GM18526 (cell line): ENCODE measurements around the gene CLMN.

Experiments
- POLR2A ChIP-seq: IDR thresholded peaks from 3 replicates; pipeline ENCODE4 v1.6.1; 2011; ENCODE audit not compliant: insufficient read length; ENCODE audit errors: extremely low read depth

The CLMN gene

DNA sequence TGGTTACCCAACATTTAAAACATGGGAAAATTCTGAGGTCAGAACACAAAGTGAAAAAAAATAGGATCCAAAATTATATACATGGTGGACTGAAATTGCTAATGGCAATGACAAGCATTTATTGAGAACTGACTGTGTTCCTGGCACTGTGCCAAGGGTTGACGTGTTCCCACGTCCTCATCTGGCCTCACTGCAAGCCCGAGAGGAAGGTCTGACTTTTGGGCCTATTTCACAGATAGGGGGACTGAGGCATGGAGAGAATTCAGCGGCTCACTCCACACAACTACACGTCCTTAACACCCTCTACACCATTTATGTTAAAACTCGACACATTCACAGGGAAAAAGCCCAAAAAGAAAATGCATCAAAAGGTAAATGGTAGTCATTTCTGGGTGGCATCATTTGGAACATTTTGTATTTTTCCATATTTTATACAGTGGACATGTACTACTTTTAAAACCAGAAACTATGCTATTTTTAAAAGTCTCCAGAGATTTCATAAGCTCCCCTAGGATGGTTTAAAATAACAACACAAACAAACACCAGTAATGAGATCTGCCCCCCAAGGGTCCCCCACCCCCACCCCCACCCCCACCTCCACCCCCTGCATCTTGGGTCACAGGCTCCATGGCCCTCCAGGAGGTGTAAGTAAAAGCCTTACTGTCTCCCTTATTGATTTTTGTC lies 27.7 kb downstream of the CLMN start:
- TF ChIP-seq POLR2A, result no peak

- TF ChIP-seq POLR2A, result no peak
Measured at GRCh38 chr14:95290871-95291431, 28.8 kb downstream of the CLMN start.

DNA sequence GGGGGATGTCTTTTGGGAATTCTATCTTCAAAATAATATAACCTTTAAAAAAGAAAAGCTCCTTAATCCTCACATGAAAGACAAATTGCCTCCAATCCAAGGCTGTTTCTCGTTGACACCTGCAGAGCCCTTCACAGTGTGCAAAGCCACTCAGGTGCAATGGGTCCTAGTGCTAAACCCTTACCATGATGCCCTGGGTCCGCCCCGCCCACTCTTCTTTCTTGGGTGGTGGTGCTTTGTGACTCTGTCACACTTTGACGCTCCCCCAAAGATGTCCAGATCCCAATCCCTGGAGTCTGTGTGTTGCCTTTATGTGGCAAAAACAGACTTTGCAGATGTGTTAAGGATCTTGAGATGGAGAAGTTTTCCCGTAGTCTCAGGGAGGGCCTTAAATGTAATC lies 29.7 kb downstream of the CLMN start:
- TF ChIP-seq POLR2A, result no peak

DNA sequence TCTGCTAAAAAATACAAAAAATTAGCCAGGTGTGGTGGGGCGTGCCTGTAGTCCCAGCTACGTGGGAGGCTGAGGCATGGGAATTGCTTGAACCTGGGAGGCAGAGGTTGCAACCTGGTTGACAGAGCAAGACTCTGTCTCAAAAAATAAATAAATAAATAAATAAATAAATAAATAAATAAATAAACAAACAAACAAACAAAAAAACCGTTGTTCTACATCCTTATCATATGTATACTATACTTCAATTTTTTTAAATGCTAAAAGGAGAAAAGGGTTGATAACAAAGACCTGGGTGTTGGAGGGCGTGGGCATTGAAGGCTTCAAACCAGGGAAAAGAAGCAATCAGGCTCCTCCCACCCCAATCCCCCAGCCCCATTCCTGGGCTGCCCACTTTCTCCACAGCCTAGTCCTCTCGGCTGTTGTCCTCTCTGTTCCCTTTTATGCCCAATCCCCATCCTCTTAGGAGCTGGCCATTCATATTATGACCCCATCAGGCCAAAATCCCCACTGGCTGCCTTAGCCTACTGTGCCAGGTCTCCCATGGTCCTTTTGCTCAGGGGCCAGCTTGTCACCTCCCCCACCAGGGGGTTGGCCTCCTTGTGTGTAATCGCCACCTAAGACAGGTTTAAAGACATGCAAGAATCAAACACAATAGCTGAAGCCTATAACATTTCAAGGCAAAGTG lies 30.2 kb downstream of the CLMN start:
- TF ChIP-seq POLR2A, result no peak

DNA sequence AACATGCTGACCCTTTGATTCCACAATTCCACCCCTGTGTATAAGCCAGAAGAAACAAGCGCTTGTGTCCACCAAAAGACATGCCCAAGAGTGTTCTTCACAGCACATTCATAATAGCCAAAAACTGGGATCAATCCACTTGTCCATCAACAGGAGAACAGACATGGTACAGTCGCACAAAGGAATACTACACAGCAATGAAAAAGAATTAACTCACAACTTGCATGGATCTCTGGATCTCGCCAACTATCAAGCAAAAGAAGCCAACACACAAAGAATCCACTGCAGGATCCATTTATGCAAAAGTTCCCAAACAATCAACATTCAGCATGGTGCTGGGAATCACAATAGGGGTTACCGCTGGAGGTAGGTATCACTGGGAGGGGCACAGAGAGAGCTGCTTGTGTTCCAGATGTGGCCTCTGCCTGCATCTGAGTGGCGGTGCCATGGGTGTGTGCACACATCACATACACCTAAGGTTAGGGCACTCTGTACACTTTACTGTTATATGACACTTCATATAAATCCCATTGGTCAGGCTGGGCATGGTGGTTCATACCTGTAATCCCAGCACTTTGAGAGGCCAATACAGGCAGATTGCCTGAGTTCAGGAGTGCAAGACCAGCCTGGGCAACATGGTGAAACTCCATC lies 30.9 kb downstream of the CLMN start:
- TF ChIP-seq POLR2A, result no peak

DNA sequence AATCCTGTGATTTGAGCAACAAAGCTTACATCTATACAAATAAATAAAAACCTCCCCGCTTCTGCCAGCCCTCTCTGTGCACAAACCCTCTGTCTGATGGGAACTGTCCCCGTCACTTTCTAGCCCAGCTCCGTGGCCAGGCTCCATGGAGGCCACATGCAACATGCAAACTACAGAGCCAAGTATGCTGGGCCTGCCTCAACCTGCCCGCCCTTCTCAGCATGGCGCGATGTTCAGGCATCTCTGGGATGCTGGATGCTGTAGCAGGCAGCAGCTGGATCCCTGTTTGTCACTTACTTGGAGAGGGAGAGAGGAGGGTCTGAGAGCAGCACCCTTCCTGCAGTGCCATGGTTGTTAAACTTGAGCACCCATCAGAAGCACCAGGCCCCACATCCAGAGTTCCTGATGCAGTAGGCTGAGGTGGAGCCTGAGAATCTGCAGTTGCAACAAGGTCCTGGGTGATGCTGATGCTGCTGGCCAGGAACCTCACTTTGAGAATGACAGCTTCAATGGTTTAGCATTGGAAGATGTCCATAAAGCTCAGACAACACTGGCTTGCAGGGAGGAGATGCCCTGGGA lies 32.4 kb downstream of the CLMN start:
- no peak for TF ChIP-seq POLR2A

DNA sequence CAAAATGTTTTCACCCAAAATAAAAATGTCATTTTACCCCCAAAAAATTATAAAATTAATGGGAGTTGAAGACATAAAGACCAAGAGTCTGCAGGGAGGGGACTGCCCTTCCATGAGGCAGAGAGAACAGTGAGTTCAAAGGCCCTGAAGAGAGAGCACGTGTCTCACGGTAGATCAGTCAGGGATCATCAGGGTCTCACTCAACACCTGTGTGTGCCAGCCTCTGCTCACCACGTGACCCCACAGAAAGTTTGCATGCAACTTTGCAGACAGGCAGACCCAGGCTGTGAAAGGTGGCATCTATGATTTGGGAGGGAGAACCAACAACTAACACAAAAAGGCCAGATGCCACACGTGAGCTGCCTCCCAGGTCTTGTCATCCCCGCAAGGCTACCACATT lies 33.1 kb downstream of the CLMN start:
- no peak for TF ChIP-seq POLR2A

DNA sequence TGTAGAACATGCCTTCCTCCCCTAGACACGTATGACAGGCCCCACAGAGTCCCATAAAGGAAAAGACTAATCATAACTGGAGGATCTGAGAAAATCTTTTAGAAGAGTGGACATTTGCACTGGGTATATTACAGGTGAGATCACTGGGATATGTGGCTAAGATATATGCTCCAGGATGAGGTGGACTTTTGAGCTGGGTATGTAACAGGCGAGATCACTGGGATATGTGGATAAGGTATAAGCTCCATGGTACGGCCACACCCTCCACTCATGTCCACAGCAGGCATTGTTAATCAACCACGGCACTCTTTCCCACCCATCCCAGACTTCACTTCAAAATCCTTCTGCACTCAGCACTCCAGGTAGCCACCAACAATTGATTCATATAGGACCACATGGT lies 34.1 kb downstream of the CLMN start:
- no peak for TF ChIP-seq POLR2A

GRCh38 chr14:95282354-95282985 lies 37.2 kb downstream of the CLMN start:
- no peak for TF ChIP-seq POLR2A

DNA sequence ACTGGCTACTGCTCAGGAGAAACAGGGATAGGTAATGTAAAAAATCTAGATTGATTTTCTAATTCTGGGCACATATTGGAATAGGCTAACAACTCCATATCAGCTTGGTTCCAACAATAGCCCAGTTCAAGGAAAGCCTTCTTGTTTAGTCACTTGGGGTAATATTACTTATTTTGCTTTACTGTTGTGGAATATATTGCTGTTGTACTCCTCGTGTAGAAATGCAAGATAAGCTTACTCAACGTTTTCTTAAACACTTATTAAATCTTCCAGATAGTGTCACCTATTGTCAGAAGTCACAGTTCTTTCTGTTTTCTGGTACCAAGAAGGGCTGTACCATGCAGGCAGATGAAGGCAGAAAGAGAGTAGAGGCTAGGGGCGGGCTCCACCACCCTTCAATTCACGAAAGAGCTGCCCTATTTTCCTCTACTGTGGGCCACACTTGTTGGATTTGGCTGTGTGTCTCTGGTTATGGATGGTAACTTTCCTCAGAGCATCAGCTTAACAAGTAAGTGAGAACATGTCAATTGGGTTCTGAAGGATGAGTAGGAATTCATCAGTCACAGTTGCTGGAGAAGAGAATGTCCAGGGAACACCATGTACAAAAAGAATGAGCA lies 38.0 kb downstream of the CLMN start:
- no peak for TF ChIP-seq POLR2A

GRCh38 chr14:95275494-95275893 lies 44.2 kb downstream of the CLMN start:
- no peak for TF ChIP-seq POLR2A

DNA sequence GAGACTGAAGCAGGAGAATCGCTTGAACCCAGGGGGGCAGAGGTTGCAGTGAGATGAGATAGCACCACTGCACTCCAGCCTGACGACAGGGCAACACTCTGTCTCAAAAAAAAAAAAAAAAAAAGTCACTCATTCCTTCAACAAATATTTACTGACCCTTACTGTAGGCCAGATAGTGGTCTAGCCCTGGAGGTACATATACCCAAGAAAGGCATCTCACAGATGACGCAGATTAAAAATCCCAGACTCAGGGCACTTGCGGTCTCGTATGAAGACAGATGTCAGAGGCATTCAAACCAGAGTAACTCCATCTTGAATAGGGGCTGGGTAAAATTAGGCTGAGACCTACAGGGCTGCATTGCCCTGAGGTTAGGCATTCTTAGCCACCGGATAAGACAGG lies 44.8 kb downstream of the CLMN start:
- TF ChIP-seq POLR2A, result no peak

DNA sequence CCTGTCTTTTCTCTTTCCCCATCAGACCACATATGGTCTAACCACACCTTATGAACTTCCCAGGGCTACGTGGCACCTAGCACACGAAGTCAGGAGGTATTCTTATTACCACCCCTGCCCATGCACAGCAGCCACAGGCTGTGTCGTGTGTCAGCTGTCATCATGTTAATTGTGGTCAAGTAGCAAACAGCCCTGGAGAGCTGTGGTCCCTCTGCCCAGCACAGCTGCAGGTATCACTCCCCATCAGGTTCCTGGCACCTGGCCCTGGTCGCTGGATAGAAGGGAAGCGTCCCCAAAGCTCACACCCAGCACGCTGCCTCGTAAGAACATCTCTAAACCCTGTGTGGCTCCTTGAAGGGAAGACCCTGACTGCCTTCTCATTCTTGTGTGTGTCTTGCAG lies 45.4 kb downstream of the CLMN start:
- no peak for TF ChIP-seq POLR2A

DNA sequence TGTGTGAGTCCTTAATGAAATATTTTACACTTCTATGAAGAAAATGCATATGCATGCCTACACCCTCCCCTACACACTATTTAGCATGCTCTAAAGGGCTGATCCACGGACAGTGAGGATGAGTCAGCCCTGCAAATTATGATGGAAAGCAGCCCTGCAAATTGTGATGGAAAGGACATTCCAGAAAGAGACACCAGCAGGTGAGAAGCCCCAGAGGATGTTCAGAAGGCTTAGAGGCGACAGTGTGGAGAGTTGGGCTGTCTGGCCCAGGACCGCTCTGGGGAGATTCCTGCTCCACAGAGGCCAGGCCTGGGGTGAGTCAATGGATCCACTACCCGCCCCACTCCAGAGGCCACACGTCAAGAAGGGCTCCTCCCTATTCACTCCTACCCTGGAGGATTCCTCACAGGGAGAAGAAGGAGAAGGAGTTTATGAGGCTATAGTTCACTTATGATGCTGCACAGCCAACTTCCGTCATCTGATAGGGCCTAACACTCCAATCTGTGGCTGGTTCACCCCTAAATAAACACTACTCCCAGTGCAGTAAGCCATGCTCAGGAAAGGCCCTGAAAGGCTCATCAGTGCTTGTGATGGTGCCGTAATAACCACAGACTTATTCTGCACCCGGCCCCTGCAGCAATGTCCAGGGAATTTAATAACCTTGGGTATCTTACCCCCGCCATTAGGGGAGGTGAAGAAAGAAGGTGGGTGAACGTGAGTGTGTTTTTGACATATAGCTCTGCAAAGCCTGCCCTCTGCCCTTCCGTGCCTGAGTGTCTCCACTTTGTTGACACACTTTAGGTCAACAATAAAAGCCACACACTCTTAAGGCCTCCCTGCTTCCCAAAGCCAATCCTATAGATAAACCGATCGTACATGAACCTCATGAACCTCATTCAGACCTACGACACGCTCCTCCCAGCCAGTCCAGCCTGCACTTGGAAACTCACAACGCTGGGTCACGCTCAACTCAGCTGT lies 46.4 kb downstream of the CLMN start:
- no peak for TF ChIP-seq POLR2A

- no peak for TF ChIP-seq POLR2A
Measured at GRCh38 chr14:95272057-95272456, 47.7 kb downstream of the CLMN start.
